ENCODE data around the gene GARNL3.

GRCh38 chr9:127248241-127248640 lies 16.3 kb upstream of the GARNL3 start:
- TF ChIP-seq, protein P1, sequence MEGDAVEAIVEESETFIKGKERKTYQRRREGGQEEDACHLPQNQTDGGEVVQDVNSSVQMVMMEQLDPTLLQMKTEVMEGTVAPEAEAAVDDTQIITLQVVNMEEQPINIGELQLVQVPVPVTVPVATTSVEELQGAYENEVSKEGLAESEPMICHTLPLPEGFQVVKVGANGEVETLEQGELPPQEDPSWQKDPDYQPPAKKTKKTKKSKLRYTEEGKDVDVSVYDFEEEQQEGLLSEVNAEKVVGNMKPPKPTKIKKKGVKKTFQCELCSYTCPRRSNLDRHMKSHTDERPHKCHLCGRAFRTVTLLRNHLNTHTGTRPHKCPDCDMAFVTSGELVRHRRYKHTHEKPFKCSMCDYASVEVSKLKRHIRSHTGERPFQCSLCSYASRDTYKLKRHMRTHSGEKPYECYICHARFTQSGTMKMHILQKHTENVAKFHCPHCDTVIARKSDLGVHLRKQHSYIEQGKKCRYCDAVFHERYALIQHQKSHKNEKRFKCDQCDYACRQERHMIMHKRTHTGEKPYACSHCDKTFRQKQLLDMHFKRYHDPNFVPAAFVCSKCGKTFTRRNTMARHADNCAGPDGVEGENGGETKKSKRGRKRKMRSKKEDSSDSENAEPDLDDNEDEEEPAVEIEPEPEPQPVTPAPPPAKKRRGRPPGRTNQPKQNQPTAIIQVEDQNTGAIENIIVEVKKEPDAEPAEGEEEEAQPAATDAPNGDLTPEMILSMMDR (IDR thresholded peaks at IDR 0.05): no peak
- TF ChIP-seq POLR2A (IDR thresholded peaks at IDR 0.05): no peak
